H9 (cell line): ENCODE results near the gene GSN. TPM values are rescaled to one million over a fixed set of nuclear protein-coding genes. Genes with fewer than 3 reads are reported as not detected.

ENCODE experiments used
- DNase-seq: peaks from one replicate; pipeline ENCODE4 v3.0.0-alpha.2; 2017
- H2AFZ ChIP-seq: one replicate; pipeline ENCODE4 v1.6.1; 2013; ENCODE audit warnings: mild to moderate bottlenecking, low read length, control low read depth, moderate library complexity
- H2AK5ac ChIP-seq: 2 replicates; pipeline ENCODE4 v1.6.1; 2013; ENCODE audit warnings: low read length, control low read depth, mixed read lengths; ENCODE audit not compliant: insufficient read length
- H2BK120ac ChIP-seq: one replicate; pipeline ENCODE4 v1.6.1; 2013; ENCODE audit warnings: low read depth, mild to moderate bottlenecking, low read length, control low read depth, inconsistent platforms; ENCODE audit not compliant: poor library complexity, severe bottlenecking
- H2BK12ac ChIP-seq: 2 replicates; pipeline ENCODE4 v1.6.1; 2013; ENCODE audit warnings: low read length, control low read depth, mixed read lengths, low read depth; ENCODE audit not compliant: insufficient read length
- H2BK15ac ChIP-seq: 2 replicates; pipeline ENCODE4 v1.6.1; 2013; ENCODE audit warnings: low read depth, low read length, control low read depth
- H2BK20ac ChIP-seq: one replicate; pipeline ENCODE4 v1.6.1; 2013; ENCODE audit warnings: low read depth, mild to moderate bottlenecking, low read length, control low read depth, inconsistent platforms; ENCODE audit not compliant: poor library complexity, severe bottlenecking
- H2BK5ac ChIP-seq: 2 replicates; pipeline ENCODE4 v1.6.1; 2013; ENCODE audit warnings: low read length, control low read depth, mixed read lengths; ENCODE audit not compliant: insufficient read length
- H3K14ac ChIP-seq: 2 replicates; pipeline ENCODE4 v1.6.1; 2013; ENCODE audit warnings: low read length, control low read depth; ENCODE audit not compliant: insufficient read depth
- H3K18ac ChIP-seq: 2 replicates; pipeline ENCODE4 v1.6.1; 2013; ENCODE audit warnings: low read depth, mild to moderate bottlenecking, mixed read lengths, low read length, control low read depth; ENCODE audit not compliant: insufficient read length
- H3K23ac ChIP-seq: 2 replicates; pipeline ENCODE4 v1.6.1; 2013; ENCODE audit warnings: low read length, control low read depth, mixed read lengths, low read depth; ENCODE audit not compliant: insufficient read length
- H3K23me2 ChIP-seq: 2 replicates; pipeline ENCODE4 v1.6.1; 2013; ENCODE audit warnings: low read depth, mild to moderate bottlenecking, mixed read lengths, low read length, control low read depth; ENCODE audit not compliant: insufficient read length, poor library complexity, severe bottlenecking
- H3K27ac ChIP-seq: 2 replicates; pipeline ENCODE4 v1.5.1; 2013; ENCODE audit warnings: low read length, control low read depth, mixed read lengths, low read depth; ENCODE audit not compliant: insufficient read length
- H3K27me3 ChIP-seq: 2 replicates; pipeline ENCODE4 v1.6.1; 2013; ENCODE audit warnings: low read length, control low read depth, inconsistent platforms; ENCODE audit not compliant: insufficient read depth
- H3K4ac ChIP-seq: 2 replicates; pipeline ENCODE4 v1.6.1; 2013; ENCODE audit warnings: low read depth, mild to moderate bottlenecking, control low read depth, inconsistent platforms, low read length, moderate library complexity
- H3K4me1 ChIP-seq: 2 replicates; pipeline ENCODE4 v1.6.1; 2013; ENCODE audit warnings: low read length, control low read depth, inconsistent platforms; ENCODE audit not compliant: insufficient read depth
- H3K4me2 ChIP-seq: 2 replicates; pipeline ENCODE4 v1.6.1; 2013; ENCODE audit warnings: low read length, control low read depth, mixed read lengths; ENCODE audit not compliant: insufficient read length, insufficient read depth
- H3K56ac ChIP-seq: 2 replicates; pipeline ENCODE4 v1.6.1; 2013; ENCODE audit warnings: low read depth, mild to moderate bottlenecking, mixed read lengths, low read length, control low read depth; ENCODE audit not compliant: insufficient read length
- H3K79me1 ChIP-seq: 2 replicates; pipeline ENCODE4 v1.6.1; 2013; ENCODE audit warnings: low read depth, mild to moderate bottlenecking, moderate library complexity, low read length, control low read depth, inconsistent platforms; ENCODE audit not compliant: insufficient read depth, poor library complexity, severe bottlenecking
- H3K79me2 ChIP-seq: 2 replicates; pipeline ENCODE4 v1.6.1; 2013; ENCODE audit warnings: low read length, control low read depth, inconsistent platforms; ENCODE audit not compliant: insufficient read depth
- H3K9ac ChIP-seq: 2 replicates; pipeline ENCODE4 v1.6.1; 2013; ENCODE audit warnings: low read length, control low read depth, mixed read lengths; ENCODE audit not compliant: insufficient read length; ENCODE audit errors: extremely low read depth
- H3K9me3 ChIP-seq: one replicate; pipeline ENCODE4 v1.6.1; 2013; ENCODE audit warnings: low read depth, low read length, inconsistent platforms; ENCODE audit not compliant: control insufficient read depth
- H3T11ph ChIP-seq: one replicate; pipeline ENCODE4 v1.6.1; 2013; ENCODE audit warnings: mild to moderate bottlenecking, low read length, control low read depth, inconsistent platforms
- H4K20me1 ChIP-seq: one replicate; pipeline ENCODE4 v1.6.1; 2013; ENCODE audit not compliant: control insufficient read depth, insufficient read length, insufficient read depth
- H4K5ac ChIP-seq: 2 replicates; pipeline ENCODE4 v1.6.1; 2013; ENCODE audit warnings: low read depth, mild to moderate bottlenecking, mixed read lengths, low read length, control low read depth; ENCODE audit not compliant: insufficient read length
- H4K8ac ChIP-seq: replicated peaks from 2 replicates; pipeline ENCODE4 v1.6.1; 2013; ENCODE audit warnings: low read length, control low read depth, mixed read lengths, low read depth; ENCODE audit not compliant: insufficient read length
- H4K91ac ChIP-seq: 2 replicates; pipeline ENCODE4 v1.6.1; 2013; ENCODE audit warnings: low read depth, mild to moderate bottlenecking, moderate library complexity, mixed read lengths, low read length, control low read depth; ENCODE audit not compliant: insufficient read length
- H3K27ac Mint-ChIP-seq, 3 experiments: 2 replicates in 2 of 3; 3 replicates in 1 of 3; pipeline ENCODE4 v1.8.0; 2020 to 2021; ENCODE audit warnings: mixed read lengths in 3 of 3, mild to moderate bottlenecking in 1 of 3, moderate library complexity in 1 of 3
- H3K27me3 Mint-ChIP-seq: 2 replicates; pipeline ENCODE4 v1.8.0; 2021; ENCODE audit warnings: low read depth, mild to moderate bottlenecking, moderate library complexity, mixed read lengths
- H3K36me3 Mint-ChIP-seq, 3 experiments: 2 replicates in 2 of 3; 3 replicates in 1 of 3; pipeline ENCODE4 v1.8.0; 2020 to 2021; ENCODE audit warnings: low read depth in 3 of 3, mixed read lengths in 3 of 3; ENCODE audit not compliant: insufficient read depth in 1 of 3
- H3K4me1 Mint-ChIP-seq, 2 experiments: 2 replicates each; pipeline ENCODE4 v1.8.0; 2020; ENCODE audit warnings: mixed read lengths in 2 of 2
- H3K4me3 Mint-ChIP-seq, 2 experiments: 2 replicates in 1 of 2; 3 replicates in 1 of 2; pipeline ENCODE4 v1.8.0; 2020 to 2021; ENCODE audit warnings: mild to moderate bottlenecking in 2 of 2, mixed read lengths in 2 of 2, moderate library complexity in 1 of 2
- H3K9me3 Mint-ChIP-seq, 2 experiments: 2 replicates in 1 of 2; 3 replicates in 1 of 2; pipeline ENCODE4 v1.8.0; 2020; ENCODE audit warnings: mild to moderate bottlenecking in 2 of 2, mixed read lengths in 2 of 2, moderate library complexity in 1 of 2
- CTCF ChIP-seq: fragments of 200-600 bp; sonication (generic); conservative IDR thresholded peaks from 3 replicates; pipeline ENCODE4 v1.8.0; 2021; ENCODE audit warnings: antibody characterized with exemption, mild to moderate bottlenecking
- WGBS: extraction: QIAGEN DNeasy Blood & Tissue Kit; methylation state at CpG from one replicate; pipeline ENCODE4 v1.1.7; 2013; ENCODE audit warnings: missing lambda C conversion rate, low lambda C conversion rate, mixed read lengths; ENCODE audit not compliant: insufficient read length; ENCODE audit errors: extremely low coverage; 5-methylcytosine and 5-hydroxymethylcytosine counted together
- total RNA-seq: library from RNA; stranded (reverse); gene quantifications from 2 replicates; pipeline ENCODE4 v1.2.1, GENCODE V29; 2021

Gene GSN
- total RNA-seq, 1 experiment from 2014 or later: 14.9 TPM

GRCh38 chr9:121353241-121354061, 85.5 kb downstream of the GSN start:
- Histone ChIP-seq H4K5ac (no peak overlapping the region), H3K4ac (no peak overlapping the region), H2BK20ac (no peak overlapping the region), H3K9ac (no peak overlapping the region), H4K20me1 (no peaks in the 10 kb centered on the region), H2BK5ac (no peak overlapping the region), H3K27ac (no peak overlapping the region), H3K56ac (no peak overlapping the region), H4K91ac (no peak overlapping the region), H3K27me3 (no peaks in the 10 kb centered on the region), H3K4me1 (peaks cover 10% of the 10 kb centered on the region), H3K23me2 (no peaks in the 10 kb centered on the region), H2BK15ac (no peak overlapping the region), H3K79me2 (no peaks in the 10 kb centered on the region), H3T11ph (no peak overlapping the region), H2AFZ (no peak overlapping the region), H4K8ac (no peak overlapping the region), H3K14ac (no peak overlapping the region), H3K18ac (no peak overlapping the region), H3K4me2 (no peak overlapping the region), H3K23ac (no peak overlapping the region), H2AK5ac (no peak overlapping the region), H3K79me1 (no peaks in the 10 kb centered on the region), H2BK12ac (no peak overlapping the region), H2BK120ac (no peak overlapping the region), H3K9me3 (no peaks in the 10 kb centered on the region)
- H3K4me1 Mint-ChIP-seq: peaks cover 10 to 13% of the 10 kb centered on the region in 2 experiments
- peak overlapping the region in 1 of 3 experiments; percentile 11; a peak in 1 of 7 replicates for H3K27ac Mint-ChIP-seq
- no peaks in the 10 kb centered on the region for H3K27me3 Mint-ChIP-seq
- H3K4me3 Mint-ChIP-seq: no peak overlapping the region
- WGBS: no CpG with 5 or more reads among the region's 9 CpGs
- DNase-seq: no peak
- no peak for TF ChIP-seq CTCF
- peaks cover 0 to 9% (median 7%) of the 10 kb centered on the region in 3 experiments; a peak in 4 of 7 replicates for H3K36me3 Mint-ChIP-seq
- no peaks in the 10 kb centered on the region; a peak in 1 of 5 replicates for H3K9me3 Mint-ChIP-seq
